Nephron (organoid): ENCODE results near the gene PRUNE2.

ENCODE experiments used
- H3K27ac Mint-ChIP-seq, 3 experiments: 2 replicates each; pipeline ENCODE4 v1.8.0; 2020; ENCODE audit warnings: mixed read lengths in 3 of 3, mild to moderate bottlenecking in 2 of 3, moderate library complexity in 1 of 3
- H3K27me3 Mint-ChIP-seq: 2 replicates; pipeline ENCODE4 v1.8.0; 2021; ENCODE audit warnings: low read depth, mild to moderate bottlenecking, moderate library complexity, mixed read lengths
- H3K36me3 Mint-ChIP-seq: 2 replicates; pipeline ENCODE4 v1.8.0; 2020; ENCODE audit warnings: low read depth, mixed read lengths
- H3K4me1 Mint-ChIP-seq: 2 replicates; pipeline ENCODE4 v1.8.0; 2020; ENCODE audit warnings: mixed read lengths
- H3K4me3 Mint-ChIP-seq, 3 experiments: 2 replicates each; pipeline ENCODE4 v1.8.0; 2020; ENCODE audit warnings: mild to moderate bottlenecking in 3 of 3, mixed read lengths in 3 of 3, moderate library complexity in 2 of 3
- H3K9me3 Mint-ChIP-seq: 2 replicates; pipeline ENCODE4 v1.8.0; 2020; ENCODE audit warnings: mixed read lengths
- CTCF ChIP-seq, 3 experiments: fragments of 200-600 bp; sonication (generic); IDR thresholded peaks; one replicate each; pipeline ENCODE4 v1.5.0; 2021; ENCODE audit warnings: antibody characterized with exemption in 3 of 3; ENCODE audit not compliant: unreplicated experiment in 3 of 3

Gene PRUNE2

GRCh38 chr9:76906647-76906975 is 697 bp upstream of the PRUNE2 start:
- Mint-ChIP-seq H3K9me3 (no peaks in the 10 kb centered on the region), H3K4me3 (peak overlapping the region; percentile 71 to 78 (median 73)), H3K4me1 (peaks cover 29% of the 10 kb centered on the region), H3K27ac (peak overlapping the region in 2 of 3 experiments; percentile 21 to 46), H3K27me3 (peaks cover 88% of the 10 kb centered on the region), H3K36me3 (no peaks in the 10 kb centered on the region)
- TF ChIP-seq CTCF (IDR thresholded peaks at IDR 0.05; ENCODE audit: unreplicated experiment in 3 of 3), result no peak

GRCh38 chr9:76904661-76905457 is 1.1 kb downstream of the PRUNE2 start:
- Mint-ChIP-seq H3K9me3 (no peaks in the 10 kb centered on the region), H3K27ac (peak overlapping the region in 1 of 3 experiments; percentile 63), H3K36me3 (no peaks in the 10 kb centered on the region), H3K27me3 (peaks cover 93% of the 10 kb centered on the region), H3K4me1 (peaks cover 41% of the 10 kb centered on the region), H3K4me3 (peak overlapping the region; percentile 78 to 85 (median 85))
- no peak for TF ChIP-seq CTCF (IDR thresholded peaks at IDR 0.05; ENCODE audit: unreplicated experiment in 3 of 3)

GRCh38 chr9:76902395-76902794 is 3.5 kb downstream of the PRUNE2 start:
- no peak for TF ChIP-seq CTCF (IDR thresholded peaks at IDR 0.05; ENCODE audit: unreplicated experiment in 3 of 3)
- H3K27me3 Mint-ChIP-seq, result peaks cover 84% of the 10 kb centered on the region
- H3K4me3 Mint-ChIP-seq, result peak overlapping the region in 2 of 3 experiments; percentile 22 to 25
- H3K36me3 Mint-ChIP-seq, result no peaks in the 10 kb centered on the region
- H3K9me3 Mint-ChIP-seq, result no peaks in the 10 kb centered on the region
- H3K4me1 Mint-ChIP-seq, result peaks cover 41% of the 10 kb centered on the region
- H3K27ac Mint-ChIP-seq, result no peak overlapping the region

GRCh38 chr9:76901801-76902200 is 4.1 kb downstream of the PRUNE2 start:
- Mint-ChIP-seq H3K4me3 (no peak overlapping the region), H3K36me3 (no peaks in the 10 kb centered on the region), H3K9me3 (no peaks in the 10 kb centered on the region), H3K27me3 (peaks cover 81% of the 10 kb centered on the region), H3K4me1 (peaks cover 40% of the 10 kb centered on the region), H3K27ac (no peak overlapping the region)
- TF ChIP-seq CTCF (IDR thresholded peaks at IDR 0.05; ENCODE audit: unreplicated experiment in 3 of 3), result no peak

GRCh38 chr9:76900884-76901440 is 5.0 kb downstream of the PRUNE2 start:
- Mint-ChIP-seq H3K9me3 (no peaks in the 10 kb centered on the region), H3K4me3 (peak overlapping the region in 1 of 3 experiments; percentile 35), H3K27me3 (peaks cover 81% of the 10 kb centered on the region), H3K36me3 (no peaks in the 10 kb centered on the region), H3K4me1 (peaks cover 35% of the 10 kb centered on the region), H3K27ac (no peak overlapping the region)
- no peak for TF ChIP-seq CTCF (IDR thresholded peaks at IDR 0.05; ENCODE audit: unreplicated experiment in 3 of 3)

GRCh38 chr9:76898786-76899185 is 7.1 kb downstream of the PRUNE2 start:
- peaks cover 61% of the 10 kb centered on the region for H3K27me3 Mint-ChIP-seq

More at GRCh38 chr9:76898786-76899185, 7.1 kb downstream of the PRUNE2 start:
- H3K36me3 Mint-ChIP-seq, result no peaks in the 10 kb centered on the region
- H3K4me3 Mint-ChIP-seq, result no peak overlapping the region
- H3K27ac Mint-ChIP-seq, result no peak overlapping the region
- no peaks in the 10 kb centered on the region for H3K9me3 Mint-ChIP-seq
- no peak for TF ChIP-seq CTCF (IDR thresholded peaks at IDR 0.05; ENCODE audit: unreplicated experiment in 3 of 3)
- H3K4me1 Mint-ChIP-seq, result peaks cover 28% of the 10 kb centered on the region
